CD14-positive monocyte (primary cell): Measurements from ENCODE around the gene ADAMTS10. TPM values are rescaled to one million over a fixed set of nuclear protein-coding genes. Genes with fewer than 3 reads are reported as not detected.

Source experiments
- DNase-seq, 3 donors: peaks; one replicate each; pipeline ENCODE4 v3.0.0-alpha.2; 2011 to 2022
- H2AFZ ChIP-seq: 2 replicates; pipeline ENCODE4 v1.6.0; 2012; ENCODE audit warnings: mild to moderate bottlenecking, low read depth, low read length, inconsistent platforms; ENCODE audit not compliant: insufficient read depth, poor library complexity, severe bottlenecking
- H3K27ac ChIP-seq, 2 donors: 1 replicate in 1 of 2; 2 replicates in 1 of 2; pipeline ENCODE4 v1.5.1; 2012 to 2013; ENCODE audit warnings: low read length in 2 of 2, control low read depth in 1 of 2, inconsistent platforms in 1 of 2, low read depth in 1 of 2, mild to moderate bottlenecking in 1 of 2
- H3K27me3 ChIP-seq, 2 donors: one replicate each; pipeline versions ENCODE4 v1.6.0 to v1.6.1; 2011 to 2013; ENCODE audit warnings: low read length in 2 of 2; ENCODE audit not compliant: control insufficient read depth in 2 of 2, insufficient read depth in 2 of 2
- H3K36me3 ChIP-seq, 2 donors: replicated peaks in 1 of 2; 1 replicate in 1 of 2; 2 replicates in 1 of 2; pipeline versions ENCODE4 v1.5.1 to v1.6.1; 2012 to 2013; ENCODE audit warnings: low read length in 2 of 2, control low read depth in 1 of 2, inconsistent platforms in 1 of 2, mild to moderate bottlenecking in 1 of 2; ENCODE audit not compliant: insufficient read depth in 2 of 2, control insufficient read depth in 1 of 2
- H3K4me1 ChIP-seq, 2 donors: 1 replicate in 1 of 2; 2 replicates in 1 of 2; pipeline versions ENCODE4 v1.5.1 to v1.6.1; 2012 to 2013; ENCODE audit warnings: low read length in 2 of 2, control low read depth in 1 of 2, inconsistent platforms in 1 of 2, mild to moderate bottlenecking in 1 of 2, moderate library complexity in 1 of 2; ENCODE audit not compliant: insufficient read depth in 2 of 2, control insufficient read depth in 1 of 2
- H3K4me2 ChIP-seq: replicated peaks from 2 replicates; pipeline ENCODE3; 2012; ENCODE audit warnings: low read length, moderate library complexity, mild to moderate bottlenecking; ENCODE audit not compliant: poor library complexity, severe bottlenecking; ENCODE audit errors: extremely low read depth
- H3K4me3 ChIP-seq, 3 experiments: fragments of 200-600 bp in 1 of 3; sonication (generic) in 1 of 3; replicated peaks in 1 of 3; 1 replicate in 2 of 3; 2 replicates in 1 of 3; pipeline ENCODE4 v1.5.1; 2011 to 2013; ENCODE audit warnings: low read length in 3 of 3, mild to moderate bottlenecking in 3 of 3, control low read depth in 2 of 3, low read depth in 2 of 3, inconsistent platforms in 1 of 3, moderate library complexity in 1 of 3
- H3K79me2 ChIP-seq: 2 replicates; pipeline ENCODE4 v1.6.0; 2012; ENCODE audit warnings: mild to moderate bottlenecking, control low read depth, inconsistent platforms, low read length, moderate library complexity; ENCODE audit not compliant: insufficient read depth
- H3K9ac ChIP-seq: 2 replicates; pipeline ENCODE4 v1.6.0; 2017; ENCODE audit warnings: low read length, mild to moderate bottlenecking; ENCODE audit not compliant: insufficient read depth, poor library complexity, severe bottlenecking
- H3K9me3 ChIP-seq, 2 donors: replicated peaks in 1 of 2; 1 replicate in 1 of 2; 2 replicates in 1 of 2; pipeline versions ENCODE4 v1.5.1 to v1.6.1; 2012 to 2013; ENCODE audit warnings: low read length in 2 of 2, control low read depth in 1 of 2; ENCODE audit not compliant: control insufficient read depth in 1 of 2, insufficient read depth in 1 of 2
- H4K20me1 ChIP-seq: 2 replicates; pipeline ENCODE4 v1.6.0; 2012; ENCODE audit warnings: mild to moderate bottlenecking, low read length, control low read depth, moderate library complexity; ENCODE audit not compliant: insufficient read depth
- H3K27ac Mint-ChIP-seq, 7 donors: one replicate each; pipeline ENCODE4 v1.8.0; 2020; ENCODE audit warnings: mild to moderate bottlenecking in 7 of 7, mixed read lengths in 7 of 7, moderate library complexity in 6 of 7, inconsistent platforms in 2 of 7
- H3K27me3 Mint-ChIP-seq, 3 donors: one replicate each; pipeline ENCODE4 v1.8.0; 2021 to 2022; ENCODE audit warnings: low read depth in 3 of 3, mild to moderate bottlenecking in 3 of 3, mixed read lengths in 3 of 3, moderate library complexity in 3 of 3, inconsistent platforms in 1 of 3
- H3K36me3 Mint-ChIP-seq, 2 donors: one replicate each; pipeline ENCODE4 v1.8.0; 2020; ENCODE audit warnings: mixed read lengths in 2 of 2, inconsistent platforms in 1 of 2, mild to moderate bottlenecking in 1 of 2
- H3K4me1 Mint-ChIP-seq: one replicate; pipeline ENCODE4 v1.8.0; 2020; ENCODE audit warnings: mild to moderate bottlenecking, mixed read lengths
- H3K4me3 Mint-ChIP-seq, 2 donors: one replicate each; pipeline ENCODE4 v1.8.0; 2020; ENCODE audit warnings: mild to moderate bottlenecking in 2 of 2, mixed read lengths in 2 of 2, moderate library complexity in 1 of 2
- H3K9me3 Mint-ChIP-seq, 7 donors: one replicate each; pipeline ENCODE4 v1.8.0; 2020 to 2022; ENCODE audit warnings: mixed read lengths in 7 of 7, mild to moderate bottlenecking in 6 of 7, moderate library complexity in 6 of 7, inconsistent platforms in 2 of 7
- CTCF ChIP-seq: fragments of 200-600 bp; IDR thresholded peaks from one replicate; pipeline ENCODE4 v1.8.0; 2022; ENCODE audit warnings: antibody characterized with exemption, mild to moderate bottlenecking
- WGBS: methylation state at CpG from one replicate; pipeline ENCODE4 v1.1.5; 2013; ENCODE audit warnings: missing lambda C conversion rate; ENCODE audit not compliant: insufficient coverage; 5-methylcytosine and 5-hydroxymethylcytosine counted together
- intact Hi-C, 2 donors: fragments of 100-400 bp; cut with micrococcal nuclease; formaldehyde crosslinking; loops; one replicate each; pipeline versions ENCODE4 v1.15.0 to v1.15.1; 2023
- polyA plus RNA-seq, 3 donors: library from polyadenylated mRNA; depleted of rRNA in 1 of 3; unstranded in 2 of 3; stranded (reverse) in 1 of 3; fragments of 300-500 nt in 2 of 3; fragments of >200 nt in 1 of 3; fragmentation: Illumina TruSeq in 2 of 3; gene quantifications; 1 replicate in 2 of 3; 2 replicates in 1 of 3; pipeline ENCODE4 v1.2.3, GENCODE V29; 2012 to 2021

The ADAMTS10 gene
- polyA plus RNA-seq, 3 donors = 2.3 TPM; not detected in 2

- Mint-ChIP-seq H3K4me1 (no peaks in the 10 kb centered on the region), H3K4me3 (no peak overlapping the region), H3K27ac (no peak overlapping the region), H3K36me3 (no peaks in the 10 kb centered on the region), H3K9me3 (peaks cover 9 to 32% (median 22%) of the 10 kb centered on the region in 7 donors), H3K27me3 (peaks cover 1 to 11% (median 5%) of the 10 kb centered on the region in 3 donors)
- no peak overlapping the region for H3K4me2 ChIP-seq
- no peak for DNase-seq
- no peak for TF ChIP-seq CTCF
- intact Hi-C loops = no loop called here
- peaks cover 6 to 35% of the 10 kb centered on the region in 2 donors for H3K9me3 ChIP-seq
- H3K27me3 ChIP-seq = no peaks in the 10 kb centered on the region
- no peaks in the 10 kb centered on the region for H3K4me1 ChIP-seq
- no peaks in the 10 kb centered on the region for H4K20me1 ChIP-seq
- H2AFZ ChIP-seq = no peak overlapping the region
- H3K9ac ChIP-seq = no peak overlapping the region
- no peak overlapping the region for H3K27ac ChIP-seq
- H3K36me3 ChIP-seq = no peaks in the 10 kb centered on the region
- no peaks in the 10 kb centered on the region for H3K79me2 ChIP-seq
- 95% methylated on average over 5 of the region's 5 CpGs for WGBS
- no peak overlapping the region for H3K4me3 ChIP-seq
These were observed 8.7 kb downstream of the ADAMTS10 start for GRCh38 chr19:8601796-8602195.

- H3K27me3 ChIP-seq = no peaks in the 10 kb centered on the region
- H3K9me3 ChIP-seq = peaks cover 6 to 37% of the 10 kb centered on the region in 2 donors
- H2AFZ ChIP-seq = no peak overlapping the region
- H3K79me2 ChIP-seq = no peaks in the 10 kb centered on the region
- Mint-ChIP-seq H3K9me3 (peaks cover 8 to 32% (median 22%) of the 10 kb centered on the region in 7 donors), H3K4me1 (no peaks in the 10 kb centered on the region), H3K36me3 (no peaks in the 10 kb centered on the region), H3K27ac (no peak overlapping the region), H3K4me3 (no peak overlapping the region), H3K27me3 (peaks cover 3 to 8% (median 3%) of the 10 kb centered on the region in 3 donors)
- no peak overlapping the region for H3K27ac ChIP-seq
- no peak overlapping the region for H3K4me3 ChIP-seq
- no peak for DNase-seq
- no peaks in the 10 kb centered on the region for H3K36me3 ChIP-seq
- H3K4me1 ChIP-seq = no peaks in the 10 kb centered on the region
- H3K4me2 ChIP-seq = no peak overlapping the region
- H4K20me1 ChIP-seq = no peaks in the 10 kb centered on the region
- 97% methylated on average over 16 of the region's 16 CpGs for WGBS
- TF ChIP-seq CTCF = no peak
- no peak overlapping the region for H3K9ac ChIP-seq
- intact Hi-C loops = no loop called here
These were observed 9.7 kb downstream of the ADAMTS10 start for GRCh38 chr19:8600816-8601215.
